ENCODE measurements around the gene OBSCN.

GRCh38 chr1:228390649-228391048 lies 182.8 kb downstream of the OBSCN start:
- TF ChIP-seq CTCF (conservative IDR thresholded peaks at IDR 0.05; ENCODE audit: low read length) (no peak), EZH2phosphoT487 (IDR thresholded peaks at IDR 0.05; ENCODE audit: borderline replicate concordance) (no peak)
